Hepatocyte (in vitro differentiated cells): ENCODE measurements around the gene PKN1.

Experiments used
- CTCF ChIP-seq: fragments of 200-600 bp; sonication (generic); IDR thresholded peaks from 2 replicates; pipeline ENCODE4 v1.5.1; 2016; ENCODE audit warnings: antibody characterized with exemption, mild to moderate bottlenecking; ENCODE audit not compliant: poor library complexity
- EZH2 ChIP-seq: fragments of 200-600 bp; sonication (generic); IDR thresholded peaks from 2 replicates; pipeline ENCODE4 v1.6.1; 2016; ENCODE audit warnings: antibody characterized with exemption, mild to moderate bottlenecking, borderline replicate concordance

DNA sequence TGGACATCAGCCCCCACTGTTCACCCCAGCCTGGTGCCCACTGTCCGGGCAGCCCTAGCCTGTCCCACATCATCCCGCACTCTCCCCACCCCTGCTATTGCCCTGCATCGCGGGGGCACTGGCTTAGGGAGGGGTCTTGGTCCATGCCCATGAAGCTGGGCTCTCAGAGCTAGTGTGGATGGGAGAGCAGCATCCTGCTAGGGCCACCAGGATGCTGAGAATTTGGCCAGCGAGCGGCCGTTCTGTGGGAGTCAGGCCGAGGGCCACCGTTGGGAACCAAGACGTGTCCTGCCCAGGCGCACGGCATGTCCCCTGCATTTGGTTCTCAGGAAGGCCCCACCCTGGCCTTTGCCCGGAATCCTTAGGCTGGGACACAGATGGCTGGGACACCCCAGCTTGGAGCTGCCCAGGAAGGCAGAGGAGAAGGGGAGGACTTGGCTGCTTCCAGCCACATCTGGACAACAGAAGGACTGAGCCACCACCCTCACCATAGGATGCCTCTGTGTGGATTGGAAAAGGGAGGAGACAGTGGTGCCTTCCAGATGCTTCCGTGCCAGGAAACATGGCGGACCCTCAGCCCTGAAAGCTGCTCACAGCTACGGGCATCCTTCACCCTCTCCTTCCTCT, 37.3 kb upstream of the PKN1 start:
- no peak for TF ChIP-seq CTCF
- no peak for TF ChIP-seq EZH2
